Measurements from ENCODE around the gene TMEM109. TPM values are rescaled to one million over a fixed set of nuclear protein-coding genes. Genes with fewer than 3 reads are reported as not detected.

TMEM109 gene
- total RNA-seq, 1 experiment from 2014 or later = 13.5 TPM

DNA sequence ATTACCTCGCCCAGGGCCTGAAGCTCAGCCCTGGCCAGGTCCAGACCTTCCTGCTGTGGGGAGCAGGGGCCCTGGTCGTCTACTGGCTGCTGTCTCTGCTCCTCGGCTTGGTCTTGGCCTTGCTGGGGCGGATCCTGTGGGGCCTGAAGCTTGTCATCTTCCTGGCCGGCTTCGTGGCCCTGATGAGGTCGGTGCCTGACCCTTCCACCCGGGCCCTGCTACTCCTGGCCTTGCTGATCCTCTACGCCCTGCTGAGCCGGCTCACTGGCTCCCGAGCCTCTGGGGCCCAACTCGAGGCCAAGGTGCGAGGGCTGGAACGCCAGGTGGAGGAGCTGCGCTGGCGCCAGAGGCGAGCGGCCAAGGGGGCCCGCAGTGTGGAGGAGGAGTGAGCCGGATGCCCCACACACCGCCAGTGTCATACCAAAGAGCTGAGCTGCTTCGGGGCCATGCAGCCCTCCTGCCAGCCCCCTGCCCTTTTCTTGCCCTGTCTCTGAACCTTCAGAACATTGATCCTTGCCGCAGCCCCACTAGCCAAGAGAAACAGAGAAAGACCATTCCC is 7.9 kb downstream of the TMEM109 start:
- DNase-seq (ENCODE audit: low spot score) = no peak
- in situ Hi-C loops (cut with HindIII; ENCODE audit: low sequenced_read_pairs) = no loop called here

DNA sequence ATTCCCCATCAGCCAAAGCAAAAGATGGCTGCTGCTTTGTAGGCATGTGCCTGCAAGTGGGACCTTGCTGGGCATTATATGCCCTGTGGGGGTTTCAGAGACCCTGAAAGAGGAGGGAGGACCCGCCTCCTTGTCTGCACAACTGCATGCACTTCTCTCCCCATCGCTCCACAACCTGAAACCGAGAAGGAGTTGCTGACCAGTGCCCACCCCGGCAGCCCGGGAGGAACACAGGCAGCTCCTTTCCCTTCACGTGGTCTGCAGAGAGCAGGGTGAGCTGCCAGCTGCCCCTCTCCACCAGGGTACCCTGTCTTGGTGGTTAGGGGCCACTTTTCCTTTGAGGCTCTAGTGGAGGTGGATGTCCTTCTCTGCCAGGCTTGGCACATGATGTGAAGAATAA is 8.9 kb downstream of the TMEM109 start:
- no peak for DNase-seq (ENCODE audit: low spot score)
- in situ Hi-C loops (cut with HindIII; ENCODE audit: low sequenced_read_pairs) = no loop called here

DNA sequence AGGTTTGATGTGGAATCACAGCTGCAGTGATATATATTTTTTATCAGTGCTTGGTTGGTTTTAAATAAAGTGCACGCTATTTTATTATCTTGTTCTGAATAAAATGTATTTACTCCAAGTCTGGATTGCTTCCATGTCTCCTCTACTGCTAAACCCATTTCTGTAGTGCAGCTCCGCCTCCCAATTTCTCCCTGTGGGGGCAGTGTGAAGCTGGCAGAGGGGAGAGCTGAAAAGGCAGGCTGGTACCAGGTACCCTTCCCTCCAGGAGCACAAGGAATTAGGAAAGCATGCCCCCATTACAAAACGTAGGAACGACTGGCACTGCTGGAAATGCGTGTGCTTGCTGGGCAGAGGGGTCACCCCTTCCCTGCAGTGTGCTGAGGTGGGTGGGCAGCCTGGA is 9.4 kb downstream of the TMEM109 start:
- in situ Hi-C loops (cut with HindIII; ENCODE audit: low sequenced_read_pairs) = no loop called here
- peak; percentile 60 for DNase-seq (ENCODE audit: low spot score)

DNA sequence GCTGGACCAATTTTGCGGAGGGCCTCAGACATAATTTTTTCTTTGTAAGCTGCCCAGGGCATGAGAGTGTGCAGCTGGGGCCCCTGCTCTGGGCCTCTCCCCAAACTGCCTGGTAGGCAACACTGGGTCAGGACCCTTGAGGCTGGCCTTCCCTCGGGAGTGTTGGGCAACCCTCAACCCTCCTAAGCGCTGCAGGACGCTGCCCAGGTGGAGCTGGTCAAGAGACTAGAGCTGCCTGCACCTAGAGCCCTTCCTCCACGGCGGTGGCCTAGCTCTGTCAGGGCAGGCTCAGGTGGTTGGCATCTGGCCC is 9.8 kb downstream of the TMEM109 start:
- DNase-seq (ENCODE audit: low spot score) = no peak
- in situ Hi-C loops (cut with HindIII; ENCODE audit: low sequenced_read_pairs) = no loop called here

DNA sequence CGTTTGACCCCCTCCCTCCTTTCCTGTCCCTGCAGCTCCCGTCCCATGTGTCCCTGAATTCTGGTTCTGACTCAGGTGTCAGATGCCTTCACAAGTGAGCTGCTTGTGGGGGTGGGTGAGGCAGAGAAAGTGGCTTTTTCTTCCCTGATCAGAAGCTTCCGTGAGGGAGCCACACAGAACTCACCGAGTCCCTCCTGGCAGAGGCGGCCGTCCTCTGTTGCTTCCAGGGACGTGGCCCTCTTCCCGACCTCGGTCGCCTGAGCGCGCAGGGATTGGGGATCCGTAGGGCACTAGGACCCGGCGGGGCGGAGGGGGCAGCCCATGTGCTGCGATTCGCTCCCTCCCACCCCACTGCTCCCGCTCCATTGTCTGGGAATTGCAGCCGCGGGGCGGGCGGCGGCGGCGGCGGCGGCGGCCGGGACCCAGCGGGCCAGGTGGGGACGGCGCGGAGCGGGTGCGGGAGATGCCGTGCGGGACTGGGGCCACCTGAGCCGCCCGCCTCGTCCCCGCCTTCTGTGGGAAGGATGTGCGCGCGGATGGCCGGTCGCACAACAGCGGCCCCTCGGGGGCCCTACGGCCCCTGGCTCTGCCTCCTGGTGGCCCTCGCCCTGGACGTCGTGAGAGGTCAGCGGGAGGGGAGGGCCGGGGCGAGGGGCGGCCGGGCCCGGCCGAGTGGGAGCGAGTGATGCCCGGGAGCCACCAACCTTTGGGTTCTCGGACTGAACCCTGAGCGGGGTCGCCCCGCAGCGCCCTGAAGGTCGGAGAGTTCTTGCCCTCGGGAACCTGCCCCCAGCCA is 10.3 kb downstream of the TMEM109 start, which contains the start of gene TMEM132A:
TSS of gene TMEM132A (plus strand) at position 351 of the 796 bp plus-strand sequence. CDS start at position 525, 174 bp downstream.
- in situ Hi-C loops (cut with HindIII; ENCODE audit: low sequenced_read_pairs) = no loop called here
- DNase-seq (ENCODE audit: low spot score) = peak; percentile 90

DNA sequence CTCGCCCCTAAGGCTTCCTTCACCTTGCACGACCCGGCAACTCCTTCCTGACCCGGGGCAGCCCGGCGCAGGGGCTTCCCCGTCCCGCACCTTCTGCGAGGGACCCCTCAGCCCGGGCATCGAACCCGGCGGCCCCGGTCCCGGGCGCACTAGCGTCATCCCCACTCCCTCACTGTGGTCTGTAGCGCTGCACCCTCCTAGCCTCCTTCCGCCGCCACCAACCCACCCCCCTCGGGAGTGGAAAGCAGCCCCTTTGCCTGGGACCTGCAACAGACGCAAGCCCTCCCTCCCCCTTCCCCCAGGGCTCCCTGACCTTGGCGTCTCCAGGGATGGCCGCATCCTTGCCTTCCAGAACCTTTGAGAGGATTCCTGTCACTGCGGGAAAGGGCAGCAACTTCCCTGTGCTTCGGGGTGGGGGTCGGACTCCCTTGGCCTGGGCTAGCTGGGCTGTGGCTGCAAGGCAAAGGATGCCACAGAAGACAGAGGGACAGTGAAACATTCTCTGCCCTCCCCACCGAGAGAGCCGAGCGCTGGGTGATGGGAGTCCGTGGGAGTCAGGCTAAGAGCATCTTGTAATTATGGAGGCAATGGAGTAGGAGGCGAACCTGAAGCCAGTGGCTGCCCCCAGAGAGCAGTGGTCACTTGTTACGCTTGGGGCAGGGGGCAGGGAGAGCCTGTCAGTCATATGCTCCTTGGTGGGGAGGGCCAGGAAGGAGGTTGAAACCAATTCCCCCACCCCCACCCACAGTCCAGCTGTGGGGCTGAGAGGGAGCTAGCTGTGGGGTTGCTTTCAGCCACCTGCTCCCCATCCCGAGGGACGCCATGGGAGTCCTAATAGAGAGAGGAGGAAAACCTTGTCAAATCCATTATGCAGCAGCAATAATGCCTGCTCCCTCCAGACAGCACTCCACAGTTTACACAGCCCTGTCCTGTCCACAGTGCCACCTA is 11.2 kb downstream of the TMEM109 start:
- peak; percentile 47 for DNase-seq (ENCODE audit: low spot score)
- in situ Hi-C loops (cut with HindIII; ENCODE audit: low sequenced_read_pairs) = no loop called here

DNA sequence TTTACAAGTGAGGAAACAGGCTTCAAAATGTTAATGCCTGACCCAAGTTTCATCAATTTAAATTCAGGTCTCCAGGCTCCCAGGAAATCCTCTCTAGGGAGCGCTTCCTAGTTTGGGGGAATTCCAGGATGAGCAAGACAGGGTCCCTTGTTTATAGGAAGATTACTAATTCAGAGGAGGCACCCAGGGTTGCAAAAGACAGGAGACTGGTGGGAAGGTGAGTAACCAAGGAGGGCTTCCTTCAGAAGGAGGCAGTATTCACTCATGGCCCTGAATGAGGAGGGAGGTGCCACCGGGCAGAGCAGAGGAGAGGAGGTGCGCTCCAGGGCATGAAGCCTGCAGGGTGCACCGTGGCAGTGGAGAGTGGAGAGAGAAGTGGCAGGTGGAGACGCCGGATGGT is 11.9 kb downstream of the TMEM109 start:
- DNase-seq (ENCODE audit: low spot score) = no peak
- in situ Hi-C loops (cut with HindIII; ENCODE audit: low sequenced_read_pairs) = no loop called here

DNA sequence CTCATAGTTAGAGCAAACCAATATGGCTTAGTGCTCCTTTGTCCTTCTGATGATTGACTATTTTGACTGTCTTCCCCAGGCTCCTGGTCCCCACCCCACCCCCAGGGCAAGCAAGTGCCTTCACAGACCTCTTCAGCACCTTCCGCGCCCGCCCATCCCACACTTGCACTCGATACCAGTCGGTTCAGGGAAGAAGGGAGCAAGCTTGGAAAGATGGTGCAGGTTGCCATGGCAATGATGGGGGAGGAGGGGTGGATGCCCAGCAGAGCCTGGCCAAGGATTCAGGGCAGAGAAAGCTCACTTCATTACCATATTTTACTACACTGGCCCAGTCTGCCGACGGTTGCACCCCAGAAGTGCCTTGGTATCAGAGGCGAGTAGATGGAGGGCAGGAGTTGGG is 12.5 kb downstream of the TMEM109 start:
- in situ Hi-C loops (cut with HindIII; ENCODE audit: low sequenced_read_pairs) = no loop called here
- DNase-seq (ENCODE audit: low spot score) = peak; percentile 78

DNA sequence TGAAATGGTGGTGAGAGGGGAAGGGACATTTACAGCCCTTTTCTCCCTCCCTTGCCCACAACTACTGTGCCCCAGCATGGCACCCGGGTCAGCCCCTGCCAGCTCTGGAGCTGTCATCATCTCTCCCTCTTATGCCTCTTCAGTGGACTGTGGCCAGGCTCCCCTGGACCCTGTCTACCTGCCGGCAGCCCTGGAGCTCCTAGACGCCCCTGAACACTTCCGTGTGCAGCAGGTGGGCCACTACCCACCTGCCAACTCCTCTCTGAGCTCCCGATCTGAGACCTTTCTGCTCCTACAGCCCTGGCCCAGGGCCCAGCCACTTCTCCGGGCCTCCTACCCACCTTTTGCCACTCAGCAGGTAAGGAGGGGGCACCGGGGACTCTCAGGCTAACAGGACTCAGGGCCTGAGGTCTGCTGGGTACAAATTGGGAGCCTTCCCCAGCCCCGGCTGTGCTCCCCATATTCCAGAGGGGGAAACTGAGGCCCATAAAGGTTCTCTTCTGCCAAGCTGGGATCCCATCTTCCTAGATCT is 13.2 kb downstream of the TMEM109 start:
- no peak for DNase-seq (ENCODE audit: low spot score)
- in situ Hi-C loops (cut with HindIII; ENCODE audit: low sequenced_read_pairs) = no loop called here

DNA sequence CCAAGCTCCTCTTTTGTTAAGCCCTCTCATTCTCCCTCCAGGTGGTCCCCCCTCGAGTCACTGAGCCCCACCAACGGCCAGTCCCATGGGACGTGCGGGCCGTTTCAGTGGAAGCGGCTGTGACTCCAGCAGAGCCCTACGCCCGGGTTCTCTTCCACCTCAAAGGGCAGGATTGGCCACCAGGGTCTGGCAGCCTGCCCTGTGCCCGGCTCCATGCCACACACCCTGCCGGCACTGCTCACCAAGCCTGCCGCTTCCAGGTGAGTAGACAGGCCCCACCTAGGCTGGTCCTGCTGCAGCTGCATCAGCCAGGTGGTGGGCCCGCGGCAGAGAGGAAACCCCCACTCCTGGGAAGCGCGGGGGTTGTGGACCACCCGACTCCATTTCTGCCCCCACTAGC is 13.6 kb downstream of the TMEM109 start:
- no peak for DNase-seq (ENCODE audit: low spot score)
- in situ Hi-C loops (cut with HindIII; ENCODE audit: low sequenced_read_pairs) = no loop called here

DNA sequence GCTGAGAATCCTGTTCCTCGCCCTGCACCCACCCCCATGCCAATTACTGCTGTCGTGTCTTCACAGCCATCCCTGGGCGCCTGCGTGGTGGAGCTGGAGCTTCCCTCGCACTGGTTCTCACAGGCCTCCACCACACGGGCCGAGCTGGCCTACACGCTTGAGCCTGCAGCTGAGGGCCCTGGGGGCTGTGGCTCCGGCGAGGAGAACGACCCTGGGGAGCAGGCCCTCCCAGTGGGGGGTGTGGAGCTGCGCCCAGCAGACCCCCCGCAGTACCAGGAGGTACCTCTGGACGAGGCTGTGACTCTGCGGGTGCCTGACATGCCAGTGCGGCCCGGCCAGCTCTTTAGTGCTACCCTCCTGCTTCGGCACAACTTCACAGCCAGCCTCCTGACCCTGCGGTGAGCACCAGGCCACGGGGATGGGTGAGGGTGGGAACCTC is 14.6 kb downstream of the TMEM109 start:
- in situ Hi-C loops (cut with HindIII; ENCODE audit: low sequenced_read_pairs) = no loop called here

DNA sequence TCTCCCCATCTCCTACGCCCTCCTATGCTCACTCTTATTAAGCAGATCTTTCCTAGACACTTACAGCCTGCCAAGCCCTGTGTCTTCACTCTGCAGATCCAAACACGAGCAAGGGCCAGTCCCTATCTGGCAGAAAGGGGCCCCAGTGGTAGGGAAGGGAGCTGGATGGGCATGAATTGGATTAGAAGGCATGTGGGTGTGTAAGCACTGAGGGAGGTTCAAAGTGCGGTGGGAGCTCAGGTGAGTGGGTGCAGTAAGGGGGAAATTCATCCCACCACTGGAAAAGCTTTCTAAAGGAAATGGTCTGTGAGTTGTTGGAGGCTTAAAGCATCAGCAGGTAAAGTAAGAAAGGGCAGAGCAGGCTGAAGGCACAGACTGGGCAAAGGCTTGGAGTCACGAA is 15.8 kb downstream of the TMEM109 start:
- DNase-seq (ENCODE audit: low spot score) = no peak
- in situ Hi-C loops (cut with HindIII; ENCODE audit: low sequenced_read_pairs) = no loop called here

More for the DNA sequence above, 14.6 kb downstream of the TMEM109 start:
- DNase-seq (ENCODE audit: low spot score) = no peak

DNA sequence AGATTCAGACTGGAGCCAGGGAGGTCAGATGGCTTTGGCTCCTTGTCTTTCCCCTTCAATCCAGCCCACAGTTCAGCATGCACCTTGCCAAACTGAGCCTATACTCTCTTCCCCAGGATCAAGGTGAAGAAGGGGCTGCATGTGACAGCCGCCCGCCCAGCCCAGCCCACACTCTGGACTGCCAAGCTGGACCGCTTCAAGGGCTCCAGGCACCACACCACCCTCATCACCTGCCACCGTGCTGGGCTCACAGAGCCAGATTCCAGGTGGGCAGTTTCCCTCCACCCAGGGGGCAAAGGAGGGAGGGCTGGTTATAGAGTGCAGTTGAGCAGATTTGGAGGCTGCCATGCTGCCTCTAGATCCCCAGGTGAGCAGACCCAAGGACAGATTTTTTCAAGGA is 16.4 kb downstream of the TMEM109 start:
- in situ Hi-C loops (cut with HindIII; ENCODE audit: low sequenced_read_pairs) = no loop called here
- no peak for DNase-seq (ENCODE audit: low spot score)

DNA sequence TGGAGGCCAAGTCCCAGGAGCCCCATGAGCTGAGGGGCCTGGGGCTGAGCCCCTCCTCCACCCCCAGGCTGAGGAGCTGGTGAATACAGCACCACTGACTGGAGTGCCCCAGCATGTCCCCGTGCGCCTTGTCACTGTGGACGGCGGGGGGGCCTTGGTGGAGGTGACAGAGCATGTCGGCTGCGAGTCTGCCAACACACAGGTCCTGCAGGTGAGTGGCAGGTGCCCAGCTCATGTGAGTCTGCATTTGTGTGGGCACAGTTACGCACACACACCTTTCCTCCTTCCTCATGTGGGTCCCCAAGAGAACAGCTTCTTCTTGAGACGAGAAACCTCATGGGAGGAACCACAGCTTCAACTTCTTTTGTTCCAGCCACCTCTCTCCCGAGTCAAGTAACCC is 18.0 kb downstream of the TMEM109 start:
- in situ Hi-C loops (cut with HindIII; ENCODE audit: low sequenced_read_pairs) = no loop called here
- DNase-seq (ENCODE audit: low spot score) = no peak

DNA sequence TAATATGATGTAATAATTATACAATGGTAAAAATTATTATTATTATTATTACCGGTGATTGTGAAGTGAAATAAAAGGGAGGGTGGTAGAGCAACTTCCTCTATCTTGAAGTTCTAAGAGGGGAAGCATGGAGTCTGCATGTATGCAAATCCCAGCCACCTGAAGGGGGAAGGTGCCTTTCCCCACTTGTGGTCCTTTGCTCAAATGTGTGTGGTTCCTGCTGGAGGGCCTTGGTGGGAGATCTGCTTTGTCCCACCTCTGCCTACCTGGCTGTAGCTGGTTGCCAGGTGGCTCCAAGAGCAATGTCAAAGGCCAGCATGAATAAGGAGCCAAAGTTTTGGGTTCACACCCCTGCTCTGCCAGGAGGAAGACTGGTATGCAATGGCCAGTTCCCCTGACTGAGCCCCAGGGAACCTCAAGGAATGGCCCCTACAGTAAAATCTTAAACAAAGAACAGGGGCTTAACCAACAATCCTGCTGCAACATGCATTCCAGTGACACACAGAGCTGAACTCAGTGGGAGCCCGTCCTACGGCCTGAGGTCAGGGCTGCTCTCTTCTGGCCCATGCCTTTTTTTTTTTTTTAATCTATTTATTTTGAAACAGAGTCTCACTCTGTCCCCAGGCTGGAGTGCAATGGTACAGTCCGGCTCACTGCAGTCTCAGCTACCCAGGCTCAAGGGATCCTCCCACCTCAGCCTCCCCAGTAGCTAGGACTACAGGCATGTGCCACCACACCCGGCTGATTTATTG is 18.8 kb downstream of the TMEM109 start:
- DNase-seq (ENCODE audit: low spot score) = no peak
- in situ Hi-C loops (cut with HindIII; ENCODE audit: low sequenced_read_pairs) = no loop called here

DNA sequence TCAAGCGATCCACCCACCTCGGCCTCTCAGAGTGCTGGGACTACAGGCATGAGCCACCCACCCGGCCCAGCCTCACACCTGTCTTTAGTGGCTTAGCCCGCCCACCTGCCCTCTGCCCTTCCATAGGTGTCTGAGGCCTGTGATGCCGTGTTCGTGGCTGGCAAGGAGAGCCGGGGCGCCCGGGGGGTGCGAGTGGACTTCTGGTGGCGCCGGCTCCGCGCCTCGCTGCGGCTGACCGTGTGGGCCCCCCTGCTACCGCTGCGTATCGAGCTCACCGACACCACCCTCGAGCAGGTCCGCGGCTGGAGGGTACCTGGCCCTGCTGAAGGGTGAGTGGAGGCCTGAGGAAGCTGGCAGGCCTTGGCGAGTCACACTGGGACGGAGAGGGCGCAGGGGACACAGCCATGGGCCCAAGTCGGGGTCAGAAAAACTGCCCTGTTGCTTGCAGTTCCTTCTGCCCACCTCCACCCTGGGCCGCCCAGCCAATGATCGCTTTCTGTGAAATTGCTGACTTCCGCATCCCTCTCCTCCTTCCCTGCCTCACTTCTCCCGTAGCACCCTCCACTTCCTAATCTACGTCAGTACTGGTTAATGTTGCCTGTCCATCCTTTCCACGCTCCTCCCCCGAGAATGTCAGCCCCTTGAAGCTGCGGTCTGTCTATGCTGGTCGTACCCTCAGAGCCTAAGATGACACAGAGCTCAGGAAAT is 19.6 kb downstream of the TMEM109 start:
- in situ Hi-C loops (cut with HindIII; ENCODE audit: low sequenced_read_pairs) = no loop called here
- DNase-seq (ENCODE audit: low spot score) = no peak

DNA sequence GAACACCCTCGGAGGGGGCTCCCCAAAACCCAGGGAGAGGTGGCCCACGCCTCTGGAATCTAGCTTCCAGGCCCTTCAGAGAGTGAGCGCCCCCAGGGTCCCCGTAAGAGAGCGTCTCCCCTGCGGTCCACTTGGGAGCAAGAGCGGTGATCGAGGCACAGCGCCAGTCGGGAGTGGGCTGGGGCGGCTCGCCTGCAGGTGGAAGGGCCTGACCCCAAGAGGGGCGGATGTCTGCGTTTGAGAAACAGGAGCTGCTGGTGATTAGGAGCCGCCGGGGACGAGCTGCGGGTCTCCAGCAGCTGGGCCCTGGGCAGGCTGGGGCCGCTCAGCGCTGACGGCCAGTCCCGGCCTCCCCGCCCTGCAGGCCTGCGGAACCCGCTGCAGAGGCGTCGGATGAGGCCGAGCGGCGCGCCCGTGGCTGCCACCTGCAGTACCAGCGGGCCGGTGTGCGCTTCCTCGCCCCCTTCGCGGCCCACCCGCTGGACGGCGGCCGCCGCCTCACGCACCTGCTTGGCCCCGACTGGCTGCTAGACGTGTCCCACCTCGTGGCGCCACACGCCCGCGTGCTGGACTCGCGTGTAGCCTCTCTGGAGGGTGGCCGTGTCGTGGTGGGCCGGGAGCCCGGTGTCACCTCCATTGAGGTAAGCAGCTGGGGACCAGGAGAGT is 20.3 kb downstream of the TMEM109 start:
- in situ Hi-C loops (cut with HindIII; ENCODE audit: low sequenced_read_pairs) = no loop called here
- DNase-seq (ENCODE audit: low spot score) = no peak

Measured in G401 (cell line).